OCI-M2 (cell line): ENCODE results near the gene LGALS9B.
"Not testable (repeated sequence)": the region's sequence is repeated elsewhere in the genome, so short reads cannot be mapped to it uniquely, and the experiment has no call there.

Experiments used
- DNase-seq: peaks from one replicate; lab custom pipeline; 2025; ENCODE audit not compliant: unreplicated experiment; lab: John Stamatoyannopoulos, UW

LGALS9B gene

GRCh38 chr17:20467447-20467846 lies at the start of gene LGALS9B:
LGALS9B (minus strand) TSS chr17:20467539; CDS start chr17:20467470, 69 bp downstream.
- not testable (repeated sequence) for DNase-seq

DNA sequence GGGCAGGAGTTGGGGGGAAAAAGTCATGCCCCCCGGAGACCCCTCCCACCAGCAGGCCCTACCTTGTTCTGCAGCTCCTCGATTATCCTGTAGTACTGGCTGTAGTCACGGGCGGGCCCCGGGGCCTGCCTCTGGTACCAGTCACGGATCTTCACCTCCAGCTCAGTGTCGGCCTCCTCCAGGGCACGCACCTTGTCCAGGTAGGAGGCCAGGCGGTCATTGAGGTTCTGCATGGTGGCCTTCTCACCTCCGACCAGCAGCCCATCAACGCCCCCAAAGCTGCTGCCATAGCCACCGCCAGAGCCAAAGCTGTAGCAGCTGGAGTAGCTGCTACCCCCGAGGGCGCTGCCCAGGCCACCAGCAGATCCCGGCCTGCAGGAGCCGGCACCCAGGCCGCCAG lies 49.6 kb upstream of the LGALS9B start:
- DNase-seq: not testable (repeated sequence)

DNA sequence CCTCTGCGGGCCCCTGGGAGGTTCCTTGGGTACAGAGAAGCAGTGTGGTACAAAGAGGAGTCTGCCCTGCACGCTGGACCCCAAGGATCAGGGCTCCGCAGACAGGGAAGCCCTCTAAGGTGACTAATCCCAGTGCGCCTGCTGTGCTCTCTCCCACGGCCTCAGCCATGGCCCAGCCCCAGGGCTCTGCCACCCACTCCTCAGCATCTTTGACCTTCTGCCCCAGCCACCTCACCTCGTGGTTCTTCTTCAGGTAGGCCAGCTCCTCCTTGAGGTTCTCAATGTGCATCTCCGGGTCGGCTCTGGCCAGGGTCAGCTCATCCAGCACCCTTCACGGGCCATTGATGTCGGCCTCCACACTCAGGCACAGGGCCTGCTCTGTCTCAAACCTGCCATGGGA lies 47.8 kb upstream of the LGALS9B start:
- DNase-seq: not testable (repeated sequence)

DNA sequence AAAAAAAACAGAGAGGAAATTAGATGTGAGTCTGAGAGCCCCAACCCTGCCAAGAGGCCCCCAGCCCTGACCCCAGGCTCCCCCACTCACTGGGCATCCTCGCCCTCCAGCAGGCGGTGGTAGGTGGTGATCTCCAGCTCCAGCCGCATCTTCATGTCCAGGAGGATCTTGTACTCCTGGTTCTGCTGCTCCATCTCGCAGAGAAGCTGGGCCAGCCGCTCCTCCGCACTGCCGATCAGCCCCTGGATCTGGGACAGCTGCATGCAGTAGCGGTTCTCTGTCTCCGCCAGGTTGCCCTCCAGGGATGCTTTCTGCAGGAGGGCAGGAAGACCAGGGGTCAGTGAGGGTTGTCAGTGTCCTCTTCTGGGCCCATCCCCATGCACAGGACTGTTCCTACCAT lies 46.2 kb upstream of the LGALS9B start:
- DNase-seq: not testable (repeated sequence)

- DNase-seq: not testable (repeated sequence)
Observed at GRCh38 chr17:20512378-20512777, 45.0 kb upstream of the LGALS9B start.

- DNase-seq: not testable (repeated sequence)
Observed at GRCh38 chr17:20511778-20512177, 44.4 kb upstream of the LGALS9B start.

DNA sequence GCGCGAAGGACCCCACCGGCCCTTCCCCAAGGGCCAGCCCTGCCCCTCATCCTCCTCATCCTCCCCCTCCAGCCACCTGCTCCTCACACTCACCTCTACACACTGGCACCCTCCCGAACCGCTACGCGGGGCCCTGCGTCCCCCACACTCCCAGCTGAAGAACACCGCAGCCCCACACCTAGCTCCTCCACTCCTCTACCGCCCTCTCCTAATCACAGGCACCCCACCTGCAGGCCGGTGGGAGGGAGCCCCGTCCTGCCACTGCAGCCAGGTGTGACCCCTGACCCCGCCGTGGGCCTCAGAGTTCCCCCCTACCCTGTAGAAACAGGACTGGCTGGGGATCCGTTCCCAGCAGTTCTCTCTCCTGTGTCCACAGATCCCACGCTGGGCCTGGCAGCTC lies 38.0 kb upstream of the LGALS9B start:
- not testable (repeated sequence) for DNase-seq

GRCh38 chr17:20504388-20505066 lies 37.2 kb upstream of the LGALS9B start:
- not testable (repeated sequence) for DNase-seq

- not testable (repeated sequence) for DNase-seq
Observed at GRCh38 chr17:20501896-20502295, 34.6 kb upstream of the LGALS9B start.

DNA sequence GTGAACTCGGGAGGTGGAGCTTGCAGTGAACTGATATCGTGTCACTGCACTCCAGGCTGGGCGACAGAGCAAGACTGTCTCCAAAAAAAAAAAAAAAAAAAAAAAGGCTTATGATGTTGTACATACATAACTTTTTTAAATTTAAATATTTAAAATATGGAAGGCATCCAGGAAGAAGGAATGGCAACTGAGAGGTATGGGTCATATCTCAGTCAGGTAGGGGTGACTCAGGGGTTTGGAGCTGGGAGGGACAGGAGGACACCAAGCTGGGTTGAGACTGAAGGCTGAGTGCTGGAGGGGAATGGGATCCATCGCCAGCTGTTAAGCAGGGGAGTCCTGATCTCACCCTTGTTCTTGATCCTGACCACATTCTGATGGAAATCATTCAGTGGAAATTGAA lies 33.0 kb upstream of the LGALS9B start:
- DNase-seq: not testable (repeated sequence)

- DNase-seq: not testable (repeated sequence)
Observed at GRCh38 chr17:20495420-20495819, 28.1 kb upstream of the LGALS9B start.

- DNase-seq: not testable (repeated sequence)
Observed at GRCh38 chr17:20494735-20495134, 27.4 kb upstream of the LGALS9B start.

- not testable (repeated sequence) for DNase-seq
Observed at GRCh38 chr17:20494147-20494546, 26.8 kb upstream of the LGALS9B start.

DNA sequence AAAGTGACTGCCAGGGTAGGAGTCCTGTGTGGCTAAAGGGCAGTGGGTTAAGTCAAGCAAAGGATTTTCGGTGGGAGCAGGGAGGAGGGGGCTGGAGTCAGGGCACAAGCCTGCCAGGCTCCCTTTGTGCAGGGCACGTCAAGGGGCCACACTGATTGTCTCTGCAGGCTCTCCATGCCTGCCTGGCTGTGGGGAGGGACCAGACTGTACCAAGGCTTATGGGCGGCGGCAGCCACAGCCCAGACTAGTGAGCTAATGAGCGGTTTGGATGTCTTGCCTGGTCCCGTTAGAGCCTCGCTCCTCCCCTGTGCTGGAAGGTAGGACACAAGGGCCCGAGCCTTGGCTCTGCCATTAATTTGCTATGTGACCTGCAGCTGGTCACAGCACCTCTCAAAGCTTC lies 25.6 kb upstream of the LGALS9B start:
- DNase-seq: not testable (repeated sequence)

DNA sequence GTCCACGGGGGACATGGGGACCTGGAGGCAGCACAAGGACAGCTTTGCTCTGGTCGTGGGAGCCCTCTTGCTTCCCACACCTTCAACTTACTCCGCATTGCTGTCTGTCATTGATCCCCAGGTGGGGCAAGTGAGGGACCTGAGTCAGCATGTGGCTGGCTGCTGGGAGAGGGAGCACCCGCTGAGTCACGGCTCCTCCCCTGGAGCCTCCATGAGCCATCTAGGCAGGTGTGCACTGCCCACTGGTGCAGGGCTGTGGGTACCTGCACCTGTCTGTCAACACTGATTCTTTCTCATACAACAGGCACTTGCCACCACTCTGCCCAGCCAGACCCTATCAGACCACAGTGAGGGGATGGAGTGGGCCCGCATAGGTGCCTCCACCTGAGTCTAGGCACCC lies 24.8 kb upstream of the LGALS9B start:
- DNase-seq: not testable (repeated sequence)

DNA sequence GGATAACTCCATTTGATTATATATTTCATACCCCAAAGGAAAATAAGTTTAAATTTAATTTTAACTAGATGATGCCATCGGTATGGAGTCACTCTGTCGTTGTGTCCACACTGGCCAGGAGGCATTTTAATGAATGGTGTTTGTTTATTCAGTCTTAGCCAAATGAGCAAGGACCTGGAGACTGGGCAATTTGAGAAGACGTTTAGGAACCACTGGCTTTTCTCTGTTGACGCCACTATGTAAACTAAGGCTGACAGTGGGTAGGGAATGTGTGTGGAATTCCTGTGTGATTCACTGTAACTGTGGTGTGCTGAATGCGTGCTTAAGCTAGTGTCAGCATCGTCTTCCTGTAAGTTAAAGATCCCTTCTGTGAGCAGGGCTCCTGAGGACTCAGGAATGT lies 17.6 kb upstream of the LGALS9B start:
- DNase-seq: not testable (repeated sequence)

DNA sequence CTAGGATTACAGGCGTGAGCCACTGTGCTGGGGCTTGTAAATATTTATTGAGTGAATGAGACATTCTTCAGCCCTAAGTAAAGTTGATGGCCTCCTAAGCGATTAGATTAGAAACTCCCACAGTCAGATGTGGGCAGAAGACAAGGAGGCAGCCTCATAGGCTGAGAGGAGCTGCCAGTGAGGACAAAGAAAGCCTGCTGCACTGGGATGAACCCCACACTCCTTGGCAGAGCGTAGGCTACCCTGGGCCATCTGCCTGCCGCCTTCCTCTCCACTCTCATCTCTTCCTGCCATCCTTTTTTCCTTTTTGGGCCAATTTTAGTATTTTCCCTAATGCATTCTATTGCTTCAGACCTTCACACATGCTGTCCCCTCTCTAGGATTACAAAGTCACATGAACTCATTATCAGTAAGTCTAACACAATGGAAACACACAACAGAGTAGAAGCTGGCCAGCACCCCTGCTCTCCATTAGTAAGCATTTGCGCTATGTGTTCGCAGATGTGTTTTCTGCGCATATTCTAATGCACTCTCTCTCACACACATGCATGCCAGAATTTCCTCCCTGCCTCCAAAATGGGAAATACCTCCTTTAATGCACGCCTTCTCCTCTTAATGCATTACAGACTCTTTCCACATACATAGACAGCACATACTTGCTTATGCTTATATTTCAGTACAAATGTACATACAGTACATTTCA lies 12.7 kb upstream of the LGALS9B start:
- not testable (repeated sequence) for DNase-seq

- not testable (repeated sequence) for DNase-seq
Observed at GRCh38 chr17:20477398-20478071, 10.2 kb upstream of the LGALS9B start.

- DNase-seq: not testable (repeated sequence)
Observed at GRCh38 chr17:20475137-20475831, 7.9 kb upstream of the LGALS9B start.

DNA sequence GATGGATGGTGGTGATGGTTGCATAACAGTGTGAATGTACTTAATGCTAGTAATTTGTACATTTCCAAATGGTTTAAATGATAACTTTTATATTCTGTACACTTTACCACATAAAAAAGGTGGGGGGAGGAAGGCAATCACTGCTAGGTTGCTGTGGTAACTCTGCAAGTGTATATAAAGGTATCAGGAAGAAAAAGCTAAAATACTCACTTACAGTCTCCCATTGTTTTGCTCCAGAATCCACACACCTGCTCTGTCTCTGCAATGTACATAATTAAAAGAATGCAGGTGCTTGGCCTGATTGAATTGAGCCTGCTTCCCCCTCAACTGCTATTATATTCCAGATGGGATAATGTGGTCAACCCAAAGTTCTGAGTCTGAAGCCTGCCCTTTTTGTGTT lies 6.7 kb upstream of the LGALS9B start:
- DNase-seq: not testable (repeated sequence)

GRCh38 chr17:20469946-20470345 lies 2.6 kb upstream of the LGALS9B start:
- not testable (repeated sequence) for DNase-seq
